Measurements from ENCODE around the gene ZFX.

The ZFX gene

DNA sequence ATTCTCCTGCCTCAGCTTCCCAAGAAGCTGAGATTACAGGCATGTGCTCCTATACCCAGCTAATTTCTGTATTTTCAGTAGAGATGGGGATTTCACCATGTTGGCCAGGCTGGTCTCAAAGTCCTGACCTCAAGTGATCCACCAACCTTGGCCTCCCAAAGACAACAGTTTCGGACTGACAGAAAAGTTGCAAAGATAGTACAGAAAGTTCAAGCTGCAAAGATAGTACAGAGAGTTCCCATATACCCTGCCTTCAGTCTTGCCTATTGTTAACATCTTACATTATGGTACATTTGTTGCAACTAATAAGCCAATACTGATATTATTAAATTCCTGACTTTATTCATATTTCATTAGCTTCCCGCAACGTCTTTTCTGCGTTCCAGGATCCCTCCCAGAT is 98.5 kb downstream of the ZFX start:
- TF ChIP-seq, protein P1, sequence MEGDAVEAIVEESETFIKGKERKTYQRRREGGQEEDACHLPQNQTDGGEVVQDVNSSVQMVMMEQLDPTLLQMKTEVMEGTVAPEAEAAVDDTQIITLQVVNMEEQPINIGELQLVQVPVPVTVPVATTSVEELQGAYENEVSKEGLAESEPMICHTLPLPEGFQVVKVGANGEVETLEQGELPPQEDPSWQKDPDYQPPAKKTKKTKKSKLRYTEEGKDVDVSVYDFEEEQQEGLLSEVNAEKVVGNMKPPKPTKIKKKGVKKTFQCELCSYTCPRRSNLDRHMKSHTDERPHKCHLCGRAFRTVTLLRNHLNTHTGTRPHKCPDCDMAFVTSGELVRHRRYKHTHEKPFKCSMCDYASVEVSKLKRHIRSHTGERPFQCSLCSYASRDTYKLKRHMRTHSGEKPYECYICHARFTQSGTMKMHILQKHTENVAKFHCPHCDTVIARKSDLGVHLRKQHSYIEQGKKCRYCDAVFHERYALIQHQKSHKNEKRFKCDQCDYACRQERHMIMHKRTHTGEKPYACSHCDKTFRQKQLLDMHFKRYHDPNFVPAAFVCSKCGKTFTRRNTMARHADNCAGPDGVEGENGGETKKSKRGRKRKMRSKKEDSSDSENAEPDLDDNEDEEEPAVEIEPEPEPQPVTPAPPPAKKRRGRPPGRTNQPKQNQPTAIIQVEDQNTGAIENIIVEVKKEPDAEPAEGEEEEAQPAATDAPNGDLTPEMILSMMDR (IDR thresholded peaks at IDR 0.05; ENCODE audit: low read depth, low read length), result no peak
- no peak overlapping the region for H3K4me3 ChIP-seq (ENCODE audit: low read depth, low read length)

DNA sequence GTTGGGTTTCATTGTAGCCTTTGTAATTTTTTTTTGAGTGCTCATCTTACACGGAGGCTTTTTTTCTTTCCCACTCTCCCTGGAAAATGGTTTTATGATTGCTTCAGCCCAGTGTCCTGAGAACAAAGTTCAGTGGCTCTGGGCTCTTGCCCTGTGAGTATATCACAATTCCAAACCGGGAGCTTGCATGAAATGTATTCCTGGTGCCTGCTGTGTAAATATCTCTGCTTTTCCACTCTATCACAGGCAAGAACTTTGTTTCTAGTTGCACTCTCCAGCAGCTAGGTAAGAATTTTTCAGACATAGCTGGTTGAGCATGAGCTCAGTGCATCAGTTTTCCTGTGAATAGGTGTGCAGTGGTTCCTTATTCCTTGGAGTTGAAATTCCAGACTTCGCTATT is 103.5 kb downstream of the ZFX start:
- TF ChIP-seq, protein P1 (IDR thresholded peaks at IDR 0.05; ENCODE audit: low read depth, low read length), result no peak
- H3K4me3 ChIP-seq (ENCODE audit: low read depth, low read length), result no peak overlapping the region

DNA sequence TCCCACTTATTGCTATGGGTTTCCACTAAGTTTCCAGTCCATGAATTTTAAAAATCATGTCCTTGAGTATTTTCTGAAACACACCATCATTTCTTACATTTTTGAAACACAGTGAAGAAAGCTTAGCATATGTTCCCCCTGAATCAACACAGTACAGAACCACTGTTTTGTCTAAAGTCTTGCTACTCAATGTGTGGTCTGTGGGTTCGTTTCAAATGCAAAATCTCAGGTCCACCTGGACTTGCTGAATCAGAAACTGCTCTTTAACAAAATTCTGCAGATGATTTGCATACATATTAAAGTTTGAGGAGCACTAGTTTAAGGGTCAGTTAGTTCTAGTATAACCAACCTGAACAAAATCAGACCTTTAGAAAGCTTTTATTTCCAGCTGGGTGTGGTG is 103.9 kb downstream of the ZFX start:
- TF ChIP-seq, protein P1 (IDR thresholded peaks at IDR 0.05; ENCODE audit: low read depth, low read length), result no peak
- H3K4me3 ChIP-seq (ENCODE audit: low read depth, low read length), result no peak overlapping the region

DNA sequence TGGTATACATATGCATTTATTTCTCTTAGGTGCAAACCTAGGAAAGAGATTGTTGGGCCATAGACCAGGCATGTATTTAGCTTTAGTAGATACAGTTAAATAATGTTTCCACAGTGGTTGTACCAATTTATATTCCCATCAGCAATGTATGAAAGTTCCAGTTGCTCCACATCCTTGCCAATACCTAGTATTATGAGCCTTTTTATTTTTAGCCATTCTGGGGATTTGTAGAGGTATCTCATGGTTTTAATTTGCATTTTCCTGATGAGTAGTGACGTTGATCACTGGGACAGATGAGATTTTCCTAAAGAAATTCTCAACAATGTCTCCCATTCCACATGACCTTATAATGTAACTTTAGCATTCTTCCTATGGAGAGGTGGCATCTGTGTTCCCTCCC is 107.5 kb downstream of the ZFX start:
- TF ChIP-seq, protein P1 (IDR thresholded peaks at IDR 0.05; ENCODE audit: low read depth, low read length), result no peak
- H3K4me3 ChIP-seq (ENCODE audit: low read depth, low read length), result no peak overlapping the region

DNA sequence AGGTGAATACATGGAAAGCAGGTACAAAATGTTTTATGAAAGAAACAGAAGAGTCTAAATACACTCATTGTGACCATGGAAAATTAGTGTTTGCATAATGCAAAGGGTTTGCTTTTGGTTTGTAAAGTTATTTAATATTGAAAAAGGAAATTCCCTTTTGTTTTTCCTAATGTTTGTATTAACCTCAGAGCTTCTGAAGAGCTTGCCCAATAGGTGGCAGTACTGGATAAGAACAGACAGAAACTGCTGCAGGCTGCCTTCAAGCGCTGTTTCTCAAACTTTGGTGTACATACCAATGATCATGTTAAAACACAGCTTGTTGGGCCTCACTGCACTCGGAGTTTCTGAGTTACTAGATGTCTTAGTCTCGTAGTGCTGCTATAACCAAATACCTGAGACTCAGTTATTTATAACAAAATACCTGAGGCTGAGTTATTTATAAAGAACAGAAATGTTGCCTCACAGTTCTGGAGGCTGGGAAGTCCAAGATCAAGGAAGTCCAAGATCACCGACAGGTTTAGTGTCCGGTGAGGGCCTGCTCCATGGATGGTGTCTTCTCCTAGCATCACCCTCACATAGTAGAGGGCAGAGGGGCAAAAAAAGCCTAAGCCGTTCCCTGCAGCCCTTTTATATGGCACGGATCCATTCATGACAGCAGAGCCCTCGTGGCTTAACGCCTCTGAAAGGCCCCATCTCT is 110.2 kb downstream of the ZFX start:
- TF ChIP-seq, protein P1 (IDR thresholded peaks at IDR 0.05; ENCODE audit: low read depth, low read length), result peak; percentile 60

DNA sequence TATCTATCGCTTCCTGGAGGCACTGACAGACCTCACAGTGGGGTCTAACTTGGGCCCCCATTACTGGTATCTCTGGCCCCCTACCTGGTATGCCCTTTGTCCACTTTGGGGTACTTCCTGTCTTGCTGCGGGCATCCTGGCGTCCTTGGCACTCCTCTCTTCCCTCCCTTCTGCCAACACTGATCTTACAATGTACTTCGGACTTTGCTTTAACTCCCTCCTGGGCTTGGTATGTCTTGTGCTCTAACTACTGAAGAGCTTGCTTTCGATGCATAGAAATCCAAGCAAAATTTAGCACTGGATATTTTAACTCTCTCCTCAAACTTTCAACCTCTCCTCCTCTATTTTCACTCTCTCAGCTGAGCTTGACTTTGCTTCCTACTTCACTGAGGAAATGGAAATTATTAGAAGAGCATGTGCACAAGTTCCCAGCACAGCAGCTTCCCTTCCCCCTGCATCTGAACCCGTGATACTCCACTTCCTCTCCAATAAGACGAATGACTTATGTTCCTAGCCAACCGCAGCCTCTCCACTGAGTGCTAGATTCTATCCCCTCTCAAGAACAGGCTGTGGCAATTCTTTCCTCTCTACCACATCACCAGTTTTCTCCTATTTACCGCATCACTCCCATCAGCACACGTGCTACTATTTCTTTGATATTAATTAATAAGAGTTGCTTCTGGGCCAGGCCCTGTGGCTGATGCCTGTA is 111.5 kb downstream of the ZFX start:
- TF ChIP-seq, protein P1 (IDR thresholded peaks at IDR 0.05; ENCODE audit: low read depth, low read length), result no peak

More for the DNA sequence above, 110.2 kb downstream of the ZFX start:
- H3K4me3 ChIP-seq (ENCODE audit: low read depth, low read length), result no peak overlapping the region

DNA sequence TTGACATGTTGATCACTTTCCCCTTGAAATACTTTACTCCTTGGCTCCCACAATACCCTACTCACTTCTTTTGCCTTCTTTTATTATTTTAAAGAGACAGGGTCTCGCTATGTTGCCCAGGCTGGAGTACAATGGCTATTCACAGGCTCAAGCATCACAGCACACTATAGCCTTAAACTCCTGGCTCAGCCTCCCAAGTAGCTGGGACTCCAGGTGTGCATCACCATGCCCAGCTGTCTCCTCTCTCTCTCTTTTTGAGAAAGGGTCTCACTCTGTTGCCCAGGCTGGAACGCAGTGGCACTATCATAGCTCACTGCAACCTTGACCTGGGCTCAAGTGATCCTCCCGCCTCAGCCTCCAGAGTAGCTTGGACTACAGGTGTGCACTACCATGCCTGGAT is 112.8 kb downstream of the ZFX start:
- TF ChIP-seq, protein P1 (IDR thresholded peaks at IDR 0.05; ENCODE audit: low read depth, low read length), result no peak
- H3K4me3 ChIP-seq (ENCODE audit: low read depth, low read length), result no peak overlapping the region

More for the DNA sequence above, 111.5 kb downstream of the ZFX start:
- H3K4me3 ChIP-seq (ENCODE audit: low read depth, low read length), result no peak overlapping the region
